Mucosa of gallbladder (tissue), 1 donor: ENCODE data around the gene HIVEP3. TPM values are rescaled to one million over a fixed set of nuclear protein-coding genes. Genes with fewer than 3 reads are reported as not detected.

Source experiments
- DNase-seq: peaks from one replicate; pipeline ENCODE4 v3.0.0-alpha.2; 2020; ENCODE audit warnings: low spot score
- total RNA-seq: library from RNA; stranded (reverse); gene quantifications from one replicate; pipeline ENCODE4 v1.2.1, GENCODE V29; 2021
- donor health status: DM: no; HTN: no; CAD: no.

The HIVEP3 gene
- total RNA-seq, 1 donor from 2014 or later: 8.7 TPM

- no peak for DNase-seq
Measured at GRCh38 chr1:41583658-41584547, 334.8 kb downstream of the HIVEP3 start.

- DNase-seq: no peak
Measured at GRCh38 chr1:41582851-41583657, 335.7 kb downstream of the HIVEP3 start.

- DNase-seq: no peak
Measured at GRCh38 chr1:41582351-41582750, 336.4 kb downstream of the HIVEP3 start.

- no peak for DNase-seq
Measured at GRCh38 chr1:41582004-41582325, 336.8 kb downstream of the HIVEP3 start.

- no peak for DNase-seq
Measured at GRCh38 chr1:41581216-41582003, 337.3 kb downstream of the HIVEP3 start.

GRCh38 chr1:41580520-41581172 is 338.1 kb downstream of the HIVEP3 start:
- no peak for DNase-seq

- DNase-seq: no peak
Measured at GRCh38 chr1:41580021-41580420, 338.7 kb downstream of the HIVEP3 start.

GRCh38 chr1:41578712-41579335 is 339.9 kb downstream of the HIVEP3 start:
- no peak for DNase-seq

GRCh38 chr1:41576620-41577019 is 342.1 kb downstream of the HIVEP3 start:
- DNase-seq: no peak

GRCh38 chr1:41576206-41576605 is 342.5 kb downstream of the HIVEP3 start:
- no peak for DNase-seq

- no peak for DNase-seq
Measured at GRCh38 chr1:41574842-41575241, 343.9 kb downstream of the HIVEP3 start.

GRCh38 chr1:41573785-41574713 is 344.7 kb downstream of the HIVEP3 start:
- peak; percentile 87 for DNase-seq

GRCh38 chr1:41573194-41573593 is 345.5 kb downstream of the HIVEP3 start:
- DNase-seq: no peak

GRCh38 chr1:41572224-41572623 is 346.5 kb downstream of the HIVEP3 start:
- DNase-seq: no peak

- DNase-seq: no peak
Measured at GRCh38 chr1:41571041-41571440, 347.7 kb downstream of the HIVEP3 start.

GRCh38 chr1:41568204-41568603 is 350.5 kb downstream of the HIVEP3 start:
- DNase-seq: no peak

GRCh38 chr1:41566969-41567368 is 351.8 kb downstream of the HIVEP3 start:
- DNase-seq: no peak

- no peak for DNase-seq
Measured at GRCh38 chr1:41566274-41566885, 352.3 kb downstream of the HIVEP3 start.

GRCh38 chr1:41564741-41565475 is 353.8 kb downstream of the HIVEP3 start:
- DNase-seq: no peak
